Progenitor cell of endocrine pancreas (in vitro differentiated cells): ENCODE results near the gene C1orf21. TPM values are rescaled to one million over a fixed set of nuclear protein-coding genes. Genes with fewer than 3 reads are reported as not detected.
"Not testable (repeated sequence)": the region's sequence is repeated elsewhere in the genome, so short reads cannot be mapped to it uniquely, and the experiment has no call there.

Experiments used
- DNase-seq: peaks from one replicate; pipeline ENCODE4 v3.0.0; 2021; ENCODE audit warnings: low spot score; ENCODE audit not compliant: unreplicated experiment
- H3K27ac Mint-ChIP-seq: 2 replicates; pipeline ENCODE4 v1.8.0; 2021; ENCODE audit warnings: mild to moderate bottlenecking, moderate library complexity, mixed read lengths
- H3K27me3 Mint-ChIP-seq: 2 replicates; pipeline ENCODE4 v1.8.0; 2021; ENCODE audit warnings: mixed read lengths
- H3K36me3 Mint-ChIP-seq: 2 replicates; pipeline ENCODE4 v1.8.0; 2022; ENCODE audit warnings: mixed read lengths; ENCODE audit not compliant: insufficient read depth
- H3K4me1 Mint-ChIP-seq: 2 replicates; pipeline ENCODE4 v1.8.0; 2021; ENCODE audit warnings: low read depth, mixed read lengths
- H3K4me3 Mint-ChIP-seq: 2 replicates; pipeline ENCODE4 v1.8.0; 2021; ENCODE audit warnings: low read depth, mild to moderate bottlenecking, moderate library complexity, mixed read lengths
- H3K9me3 Mint-ChIP-seq: 2 replicates; pipeline ENCODE4 v1.8.0; 2021; ENCODE audit warnings: low read depth, mixed read lengths
- total RNA-seq: library from RNA; stranded (reverse); gene quantifications from 2 replicates; pipeline ENCODE4 v1.2.1, GENCODE V29; 2021
- TF ChIP-seq, protein P1 (sequence below): fragments of 200-600 bp; sonication (generic); IDR thresholded peaks from one replicate; pipeline ENCODE4 v1.5.0; 2021; ENCODE audit warnings: antibody characterized with exemption, mild to moderate bottlenecking; ENCODE audit not compliant: unreplicated experiment

Gene C1orf21
- total RNA-seq, 1 donor from 2014 or later = 10.0 TPM

DNA sequence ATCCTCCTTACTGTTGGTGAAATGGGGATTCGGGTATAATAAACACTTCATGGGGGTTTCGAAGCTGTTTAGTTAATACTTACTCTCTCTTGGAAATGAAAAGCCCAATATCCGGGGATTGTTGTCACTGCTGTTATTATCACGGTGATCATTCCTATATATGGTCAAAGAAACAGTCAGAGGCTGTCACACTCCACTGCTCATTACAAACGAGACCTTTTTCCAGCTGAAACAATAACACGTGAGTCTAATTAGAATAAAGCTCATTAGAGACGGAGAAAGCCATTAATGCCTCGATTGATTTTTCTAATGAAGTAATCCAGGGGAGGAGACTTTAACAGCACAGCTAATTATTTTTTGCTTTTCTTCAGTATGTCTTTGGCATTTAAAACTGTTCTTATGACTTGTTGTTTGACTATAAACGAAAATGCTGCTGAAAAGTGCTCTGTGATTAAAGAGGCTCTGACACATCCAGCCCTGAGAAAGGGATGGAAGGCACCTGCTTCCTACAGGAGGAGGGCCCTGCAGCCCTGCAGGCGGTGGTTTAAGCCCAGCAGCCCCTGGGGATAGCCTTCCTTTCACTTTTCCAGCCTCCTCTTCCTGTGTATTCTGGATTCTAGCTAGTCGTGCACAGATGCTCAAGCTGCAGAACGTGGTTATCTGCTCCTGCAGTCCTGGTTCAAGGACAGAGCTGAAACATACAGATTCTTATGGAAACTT, 224.2 kb downstream of the C1orf21 start:
- no peak overlapping the region for H3K4me3 Mint-ChIP-seq
- no peaks in the 10 kb centered on the region for H3K9me3 Mint-ChIP-seq
- no peak overlapping the region for H3K27ac Mint-ChIP-seq
- TF ChIP-seq, protein P1, sequence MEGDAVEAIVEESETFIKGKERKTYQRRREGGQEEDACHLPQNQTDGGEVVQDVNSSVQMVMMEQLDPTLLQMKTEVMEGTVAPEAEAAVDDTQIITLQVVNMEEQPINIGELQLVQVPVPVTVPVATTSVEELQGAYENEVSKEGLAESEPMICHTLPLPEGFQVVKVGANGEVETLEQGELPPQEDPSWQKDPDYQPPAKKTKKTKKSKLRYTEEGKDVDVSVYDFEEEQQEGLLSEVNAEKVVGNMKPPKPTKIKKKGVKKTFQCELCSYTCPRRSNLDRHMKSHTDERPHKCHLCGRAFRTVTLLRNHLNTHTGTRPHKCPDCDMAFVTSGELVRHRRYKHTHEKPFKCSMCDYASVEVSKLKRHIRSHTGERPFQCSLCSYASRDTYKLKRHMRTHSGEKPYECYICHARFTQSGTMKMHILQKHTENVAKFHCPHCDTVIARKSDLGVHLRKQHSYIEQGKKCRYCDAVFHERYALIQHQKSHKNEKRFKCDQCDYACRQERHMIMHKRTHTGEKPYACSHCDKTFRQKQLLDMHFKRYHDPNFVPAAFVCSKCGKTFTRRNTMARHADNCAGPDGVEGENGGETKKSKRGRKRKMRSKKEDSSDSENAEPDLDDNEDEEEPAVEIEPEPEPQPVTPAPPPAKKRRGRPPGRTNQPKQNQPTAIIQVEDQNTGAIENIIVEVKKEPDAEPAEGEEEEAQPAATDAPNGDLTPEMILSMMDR = no peak
- H3K27me3 Mint-ChIP-seq = no peaks in the 10 kb centered on the region
- DNase-seq = no peak
- no peaks in the 10 kb centered on the region for H3K36me3 Mint-ChIP-seq
- H3K4me1 Mint-ChIP-seq = no peaks in the 10 kb centered on the region

GRCh38 chr1:184612229-184612628, 225.4 kb downstream of the C1orf21 start:
- DNase-seq, H3K4me1 Mint-ChIP-seq, H3K27ac Mint-ChIP-seq, H3K36me3 Mint-ChIP-seq, H3K27me3 Mint-ChIP-seq, H3K9me3 Mint-ChIP-seq, H3K4me3 Mint-ChIP-seq: not testable (repeated sequence)

GRCh38 chr1:184614667-184615066, 227.8 kb downstream of the C1orf21 start:
- Mint-ChIP-seq H3K36me3 (no peaks in the 10 kb centered on the region), H3K27ac (no peak overlapping the region), H3K4me3 (no peak overlapping the region), H3K4me1 (no peaks in the 10 kb centered on the region), H3K9me3 (no peaks in the 10 kb centered on the region), H3K27me3 (no peaks in the 10 kb centered on the region)
- TF ChIP-seq, protein P1 = no peak
- no peak for DNase-seq

DNA sequence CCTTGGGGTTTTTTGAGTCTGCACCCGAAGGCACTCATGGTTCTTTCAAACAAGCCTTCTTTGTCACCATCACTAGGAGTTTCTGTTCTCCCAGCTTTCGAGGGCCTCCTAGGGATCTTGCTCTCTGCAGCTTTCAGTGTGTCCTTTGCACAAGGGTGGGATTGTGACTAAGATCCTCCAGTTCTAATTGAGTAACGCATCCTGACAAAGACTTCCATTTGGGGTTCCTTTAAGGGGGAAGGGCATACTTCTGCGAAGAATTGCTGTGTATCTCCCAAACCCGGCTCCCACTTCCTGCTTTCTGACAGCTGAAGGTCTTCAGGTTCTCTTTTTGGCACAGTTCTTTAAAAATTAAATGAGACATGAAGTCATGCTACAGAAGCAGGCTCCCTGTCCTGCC, 228.5 kb downstream of the C1orf21 start:
- H3K9me3 Mint-ChIP-seq = no peaks in the 10 kb centered on the region
- H3K27me3 Mint-ChIP-seq = no peaks in the 10 kb centered on the region
- no peaks in the 10 kb centered on the region for H3K36me3 Mint-ChIP-seq
- DNase-seq = no peak
- H3K4me1 Mint-ChIP-seq = no peaks in the 10 kb centered on the region
- H3K4me3 Mint-ChIP-seq = no peak overlapping the region
- TF ChIP-seq, protein P1 = no peak
- H3K27ac Mint-ChIP-seq = no peak overlapping the region

DNA sequence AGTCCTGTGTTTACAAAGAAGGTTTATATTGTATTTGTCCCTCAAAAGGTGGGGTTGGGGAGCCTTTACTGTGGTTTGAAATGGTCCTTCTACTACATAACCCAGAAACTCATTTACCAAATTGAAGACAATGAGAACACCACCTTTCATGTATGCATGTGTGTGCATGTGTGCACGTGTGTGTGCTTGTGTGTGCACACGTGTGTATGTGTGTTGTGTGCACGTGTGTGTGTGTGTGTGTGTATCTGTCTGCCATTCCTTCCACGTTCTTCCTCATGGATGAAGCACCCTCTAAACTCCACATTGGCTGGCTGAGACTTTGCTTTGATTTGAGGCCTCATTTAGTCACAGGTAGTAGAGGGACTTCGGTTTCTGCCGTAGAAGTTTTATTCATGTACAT, 229.7 kb downstream of the C1orf21 start:
- peaks cover under 1% of the 10 kb centered on the region for H3K36me3 Mint-ChIP-seq
- no peak for DNase-seq
- TF ChIP-seq, protein P1 = no peak
- no peaks in the 10 kb centered on the region for H3K4me1 Mint-ChIP-seq
- H3K27me3 Mint-ChIP-seq = no peaks in the 10 kb centered on the region
- H3K9me3 Mint-ChIP-seq = no peaks in the 10 kb centered on the region
- H3K27ac Mint-ChIP-seq = no peak overlapping the region
- no peak overlapping the region for H3K4me3 Mint-ChIP-seq

GRCh38 chr1:184617433-184618029, 230.7 kb downstream of the C1orf21 start:
- H3K36me3 Mint-ChIP-seq = peaks cover 2% of the 10 kb centered on the region
- no peak for DNase-seq
- H3K4me3 Mint-ChIP-seq = no peak overlapping the region
- H3K4me1 Mint-ChIP-seq = peaks cover 2% of the 10 kb centered on the region
- H3K27ac Mint-ChIP-seq = no peak overlapping the region
- TF ChIP-seq, protein P1 = no peak
- no peaks in the 10 kb centered on the region for H3K27me3 Mint-ChIP-seq
- H3K9me3 Mint-ChIP-seq = no peaks in the 10 kb centered on the region
